Activated naive CD4-positive, alpha-beta T cell treated with anti-CD3 and anti-CD28 coated beads, Interleukin-2, amount 50 U/mL, for 24 hours (primary cell): ENCODE results near the gene TSPOAP1.

Experiments
- H3K27ac Mint-ChIP-seq: one replicate; pipeline ENCODE4 v1.8.0; 2021; ENCODE audit warnings: mild to moderate bottlenecking, mixed read lengths
- H3K27me3 Mint-ChIP-seq: one replicate; pipeline ENCODE4 v1.8.0; 2021; ENCODE audit warnings: mixed read lengths
- H3K36me3 Mint-ChIP-seq: one replicate; pipeline ENCODE4 v1.8.0; 2021; ENCODE audit warnings: mixed read lengths
- H3K4me1 Mint-ChIP-seq: one replicate; pipeline ENCODE4 v1.8.0; 2021; ENCODE audit warnings: mixed read lengths
- H3K4me3 Mint-ChIP-seq: one replicate; pipeline ENCODE4 v1.8.0; 2021; ENCODE audit warnings: mild to moderate bottlenecking, mixed read lengths
- H3K9me3 Mint-ChIP-seq: one replicate; pipeline ENCODE4 v1.8.0; 2021; ENCODE audit warnings: mixed read lengths

The TSPOAP1 gene

DNA sequence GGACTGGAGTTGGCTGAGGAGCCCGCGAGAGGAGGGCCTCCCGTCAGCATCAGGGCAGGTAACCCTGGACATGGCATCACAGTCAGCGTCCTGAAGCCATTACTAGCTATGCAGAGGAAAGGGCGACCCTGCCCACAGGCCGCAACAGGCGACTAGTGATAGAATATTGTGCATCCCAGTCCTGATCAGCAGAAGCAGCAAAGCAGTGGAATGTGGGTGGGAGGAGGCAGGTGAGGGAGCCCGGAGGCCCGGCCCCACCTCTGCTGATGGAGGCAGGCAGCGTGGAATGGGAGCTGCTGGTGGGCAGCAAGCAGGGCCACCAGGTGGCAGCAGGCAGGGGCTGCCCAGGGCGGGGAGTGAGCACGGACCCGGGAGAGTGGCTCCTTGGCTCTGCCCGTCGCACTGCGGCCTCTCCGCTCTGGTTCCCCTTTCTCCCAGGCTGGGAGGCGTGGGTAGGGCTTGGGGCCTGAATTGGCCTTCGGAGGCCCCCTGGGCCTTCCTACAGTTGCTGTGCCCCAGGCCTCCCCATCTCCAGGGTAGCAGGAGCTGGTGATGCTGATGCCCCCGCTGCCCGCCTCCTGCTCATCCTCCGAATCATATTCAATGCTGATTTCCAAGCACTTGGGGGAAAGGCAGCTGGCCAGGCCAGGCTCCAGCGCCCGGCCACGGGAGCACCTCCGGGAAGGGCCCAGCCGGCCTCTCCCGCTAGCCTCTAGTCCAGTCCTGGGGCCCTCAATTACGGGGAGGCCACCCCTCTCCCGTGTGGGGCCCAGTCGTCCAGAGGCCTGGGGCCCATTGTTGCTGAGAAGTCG is 20.2 kb downstream of the TSPOAP1 start:
- Mint-ChIP-seq H3K4me3 (no peak overlapping the region), H3K9me3 (no peaks in the 10 kb centered on the region), H3K27me3 (no peaks in the 10 kb centered on the region), H3K4me1 (no peaks in the 10 kb centered on the region), H3K36me3 (no peaks in the 10 kb centered on the region), H3K27ac (no peak overlapping the region)

DNA sequence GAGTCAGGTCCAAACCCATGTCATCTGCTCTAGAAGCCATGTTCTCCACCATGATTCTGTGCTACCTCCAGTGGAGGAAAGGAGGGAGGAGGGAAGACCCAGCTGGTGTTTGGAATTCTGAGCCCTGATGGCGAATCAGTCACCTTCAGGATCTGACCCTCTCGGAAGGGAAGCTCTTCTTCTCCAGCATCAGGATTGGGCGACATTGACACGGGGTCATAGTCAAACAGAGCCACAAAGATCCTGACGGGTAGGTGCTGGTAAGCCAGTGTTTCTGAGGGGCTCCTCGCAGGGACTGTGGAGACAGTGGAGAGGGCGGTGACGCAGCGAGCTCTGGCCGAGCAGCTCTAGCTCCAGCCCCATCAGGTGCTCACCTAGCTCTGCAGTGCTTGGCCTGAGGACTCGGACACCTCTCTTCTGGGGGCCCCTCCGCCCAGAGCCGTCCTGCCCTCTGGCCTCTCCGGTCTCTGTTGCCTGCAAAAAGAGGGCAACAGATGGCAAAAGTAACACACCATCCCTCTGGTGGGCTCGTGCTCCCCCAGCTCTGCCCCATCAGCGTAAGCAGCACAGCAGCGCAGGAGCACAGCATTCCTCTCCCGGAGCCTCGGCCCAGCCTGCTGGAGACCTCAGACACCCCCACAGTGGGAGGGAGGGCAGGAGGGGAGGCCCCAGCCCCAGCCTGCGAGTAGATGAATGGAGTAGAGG is 21.0 kb downstream of the TSPOAP1 start:
- no peak overlapping the region for H3K4me3 Mint-ChIP-seq
- no peaks in the 10 kb centered on the region for H3K9me3 Mint-ChIP-seq
- H3K4me1 Mint-ChIP-seq, result no peaks in the 10 kb centered on the region
- H3K36me3 Mint-ChIP-seq, result no peaks in the 10 kb centered on the region
- no peak overlapping the region for H3K27ac Mint-ChIP-seq
- no peaks in the 10 kb centered on the region for H3K27me3 Mint-ChIP-seq

DNA sequence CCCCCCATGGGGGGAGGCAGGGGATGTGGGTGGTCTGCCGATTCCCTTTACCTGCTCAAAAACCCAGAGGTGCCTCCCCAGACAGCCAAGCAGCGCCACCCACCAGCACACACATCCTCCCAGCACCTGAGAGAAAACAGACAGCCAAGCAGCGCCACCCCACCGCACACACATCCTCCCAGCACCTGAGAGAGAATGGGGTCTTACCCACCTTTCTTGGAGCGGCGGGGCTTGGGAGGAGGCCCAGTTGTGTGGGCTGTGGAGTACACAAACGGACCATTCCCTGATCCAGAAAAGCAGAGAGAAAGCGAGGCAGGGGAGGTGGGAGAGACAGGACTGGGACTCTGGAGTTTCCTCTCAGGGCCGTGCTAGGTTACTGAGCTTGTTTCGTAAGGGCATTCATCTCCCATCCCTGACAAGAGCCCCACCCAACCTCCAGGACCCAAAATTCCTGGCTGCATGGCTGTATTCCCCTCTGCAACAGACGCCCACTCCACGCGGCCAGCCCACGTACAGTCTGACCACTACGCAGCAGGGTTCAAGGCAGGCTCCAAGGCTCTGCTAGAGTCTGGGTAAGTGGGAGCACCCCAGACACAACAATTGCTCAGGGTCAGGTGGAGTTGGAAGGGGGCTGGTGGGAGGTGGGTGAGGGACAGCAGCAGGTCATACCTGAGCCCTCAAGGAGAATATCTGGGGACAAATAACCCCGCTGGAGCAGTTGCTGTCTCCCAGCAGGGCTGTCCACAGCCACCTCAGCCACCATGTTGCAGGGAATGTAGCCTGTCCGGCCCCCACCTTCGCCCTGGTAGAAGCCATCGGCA is 22.3 kb downstream of the TSPOAP1 start:
- no peaks in the 10 kb centered on the region for H3K9me3 Mint-ChIP-seq
- no peaks in the 10 kb centered on the region for H3K27me3 Mint-ChIP-seq
- no peak overlapping the region for H3K27ac Mint-ChIP-seq
- H3K36me3 Mint-ChIP-seq, result no peaks in the 10 kb centered on the region
- no peak overlapping the region for H3K4me3 Mint-ChIP-seq
- no peaks in the 10 kb centered on the region for H3K4me1 Mint-ChIP-seq

DNA sequence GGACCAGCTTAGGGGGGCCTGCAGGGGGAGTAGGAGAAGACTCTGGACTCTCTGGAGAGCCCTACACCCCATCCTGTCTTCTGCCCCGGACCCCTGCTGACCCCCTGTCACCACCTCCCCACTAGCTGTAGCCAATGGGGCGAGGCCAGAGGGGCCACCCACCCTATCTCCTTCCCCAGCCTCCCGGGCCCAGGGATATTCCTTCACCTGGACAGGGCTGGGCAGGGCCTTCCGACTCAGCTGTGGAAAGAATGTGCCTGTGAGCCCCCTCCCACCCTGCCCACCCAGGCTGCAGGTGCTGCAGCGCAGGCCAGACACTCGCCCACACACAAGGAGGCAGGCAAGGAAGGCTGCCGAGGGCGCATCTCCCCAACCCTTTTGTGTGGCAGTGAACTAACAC is 23.0 kb downstream of the TSPOAP1 start:
- Mint-ChIP-seq H3K4me3 (no peak overlapping the region), H3K27me3 (no peaks in the 10 kb centered on the region), H3K4me1 (no peaks in the 10 kb centered on the region), H3K9me3 (no peaks in the 10 kb centered on the region), H3K27ac (no peak overlapping the region), H3K36me3 (no peaks in the 10 kb centered on the region)

DNA sequence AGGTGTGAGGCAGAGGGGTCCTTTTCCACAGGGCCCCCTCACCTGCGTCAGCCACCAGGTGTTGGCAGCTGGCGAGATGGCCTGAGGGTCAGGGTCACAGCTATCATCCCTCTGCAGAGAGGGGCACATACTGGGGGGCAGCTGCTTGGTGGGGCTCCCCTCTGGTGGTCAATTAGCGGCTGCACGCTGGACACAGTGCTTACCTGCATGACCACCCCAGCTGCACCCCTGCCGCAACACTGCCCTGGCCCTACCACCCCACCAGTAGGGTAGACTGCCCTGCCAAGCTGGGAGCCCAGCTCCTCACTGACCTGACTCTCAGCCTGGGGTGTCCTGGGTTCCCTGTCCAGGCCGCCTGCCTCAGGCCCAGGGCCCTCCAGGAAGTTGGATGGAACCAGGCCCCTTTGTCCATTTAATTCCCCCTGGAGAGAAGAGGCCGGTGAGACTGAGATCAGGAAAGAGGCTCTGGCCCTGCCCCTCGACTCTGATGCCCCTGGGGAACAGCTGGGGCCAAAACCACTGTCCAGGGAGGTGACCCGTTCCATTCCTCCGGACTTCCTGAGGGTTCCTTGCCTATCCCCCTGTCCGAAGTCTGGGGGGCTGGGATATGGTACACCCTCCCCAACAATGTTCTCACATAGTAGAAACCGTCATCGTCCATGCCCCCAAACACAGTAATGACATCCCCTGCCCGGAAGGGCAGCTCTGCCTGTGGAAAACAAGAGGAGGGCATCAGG is 23.7 kb downstream of the TSPOAP1 start:
- Mint-ChIP-seq H3K9me3 (no peaks in the 10 kb centered on the region), H3K27me3 (no peaks in the 10 kb centered on the region), H3K4me3 (no peak overlapping the region), H3K36me3 (no peaks in the 10 kb centered on the region), H3K27ac (no peak overlapping the region), H3K4me1 (no peaks in the 10 kb centered on the region)

DNA sequence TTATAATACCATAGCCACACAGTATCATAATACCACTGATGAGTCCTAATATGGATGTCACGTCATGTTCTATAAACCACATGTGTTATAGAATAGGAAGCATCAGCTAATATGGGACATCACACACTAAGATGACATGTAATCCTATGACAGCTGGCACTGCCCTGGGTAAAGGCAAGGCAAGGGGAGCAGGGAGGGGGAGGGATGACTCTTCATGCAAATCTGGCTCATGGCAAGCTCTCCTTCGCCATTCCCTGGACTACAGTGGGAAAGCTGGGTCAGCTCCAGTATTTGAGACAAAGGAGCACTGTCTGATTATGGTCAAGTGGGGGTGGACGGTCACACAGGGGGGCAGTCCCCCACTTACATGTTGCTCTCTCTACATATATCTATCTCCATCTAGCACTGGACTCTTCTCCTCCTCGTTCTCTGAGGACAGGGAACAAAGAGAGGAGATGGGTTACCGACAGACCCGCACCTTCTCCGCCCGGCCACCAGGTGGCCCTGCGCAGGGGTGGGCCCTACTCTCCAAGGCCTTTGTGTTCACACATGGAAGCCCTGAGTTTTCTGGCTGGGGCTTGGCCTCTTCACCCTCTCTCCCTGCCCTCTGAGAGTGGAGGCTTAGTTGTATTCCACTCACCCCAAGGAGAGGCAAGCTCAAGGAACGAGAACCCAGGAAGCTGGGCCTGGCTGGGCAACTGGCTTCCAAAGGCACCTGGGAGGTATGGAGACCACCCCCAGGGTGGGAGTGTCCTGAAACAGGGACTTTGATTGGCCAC is 24.4 kb downstream of the TSPOAP1 start:
- Mint-ChIP-seq H3K9me3 (no peaks in the 10 kb centered on the region), H3K27me3 (no peaks in the 10 kb centered on the region), H3K4me3 (no peak overlapping the region)

DNA sequence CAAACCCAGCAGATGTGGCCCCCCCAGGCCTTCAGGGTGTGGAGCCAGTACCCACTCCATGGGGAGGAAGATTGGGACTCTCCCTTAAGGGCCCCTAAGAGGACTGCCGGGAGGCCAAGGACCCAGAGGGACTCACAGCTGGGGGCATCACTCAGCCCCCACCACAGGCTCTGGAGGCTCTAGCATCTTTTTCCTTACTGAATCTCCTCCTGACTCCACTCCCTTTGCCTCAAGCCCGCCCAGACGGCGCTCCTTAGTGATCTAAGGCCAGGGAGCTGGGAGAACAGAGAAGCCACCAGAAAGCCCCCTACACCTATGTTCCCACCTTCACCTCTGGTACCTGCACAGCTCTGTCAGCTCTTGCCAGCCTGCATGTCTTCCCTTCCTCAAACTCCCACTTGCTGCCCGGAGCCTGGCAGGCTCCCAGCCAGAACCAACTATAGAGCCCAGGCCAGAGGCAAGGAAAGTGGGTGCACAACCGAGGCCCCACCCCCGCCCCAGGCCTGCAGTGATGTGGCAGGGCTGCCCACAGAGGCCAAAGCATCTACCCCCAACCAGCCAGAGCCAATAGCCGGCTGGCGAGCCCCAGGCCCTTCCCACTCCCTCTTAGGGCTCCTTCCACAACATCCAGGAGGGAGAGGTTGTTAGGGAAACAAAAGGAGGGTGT is 25.5 kb downstream of the TSPOAP1 start:
- Mint-ChIP-seq H3K4me3 (no peak overlapping the region), H3K27me3 (no peaks in the 10 kb centered on the region), H3K9me3 (no peaks in the 10 kb centered on the region), H3K4me1 (no peaks in the 10 kb centered on the region), H3K27ac (no peak overlapping the region), H3K36me3 (no peaks in the 10 kb centered on the region)

More for the DNA sequence above, 24.4 kb downstream of the TSPOAP1 start:
- Mint-ChIP-seq H3K4me1 (no peaks in the 10 kb centered on the region), H3K36me3 (no peaks in the 10 kb centered on the region), H3K27ac (no peak overlapping the region)

DNA sequence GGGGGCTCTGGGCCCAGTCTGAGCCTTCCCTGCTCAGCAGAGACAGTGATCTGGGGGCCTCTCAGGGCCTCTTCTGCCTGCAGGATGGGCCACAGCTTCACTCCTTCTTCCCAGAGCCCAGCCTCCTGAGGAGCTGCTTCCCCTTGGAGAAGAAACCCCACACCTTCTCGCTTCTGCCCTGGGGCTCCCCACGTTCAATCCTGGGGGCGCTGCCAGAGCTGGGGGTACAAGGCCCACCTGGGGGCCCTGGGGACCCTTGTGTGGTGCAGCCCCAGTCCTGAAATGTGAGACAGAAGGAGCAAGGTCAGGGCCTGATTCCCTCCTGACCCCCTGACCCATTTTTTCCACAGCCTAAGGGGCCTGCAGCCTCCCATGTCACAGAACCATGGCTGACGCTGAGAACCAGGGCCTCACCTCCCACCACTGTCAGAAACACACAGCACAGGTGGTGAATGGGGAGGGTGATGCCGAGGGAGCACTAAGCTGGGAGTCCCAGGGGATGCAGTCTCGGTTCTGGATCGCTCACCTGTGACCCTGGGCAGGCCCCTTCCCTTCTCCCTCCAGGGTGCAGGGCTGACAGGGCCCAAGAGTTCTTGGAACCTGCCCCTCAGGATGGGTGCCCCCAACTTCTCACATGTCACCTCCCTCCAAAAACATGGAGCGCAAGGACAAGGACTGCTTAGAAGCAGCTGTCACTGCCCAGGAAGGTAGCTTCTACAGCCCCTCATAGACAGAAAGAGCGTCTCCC is 26.2 kb downstream of the TSPOAP1 start:
- Mint-ChIP-seq H3K9me3 (no peaks in the 10 kb centered on the region), H3K4me3 (no peak overlapping the region), H3K36me3 (no peaks in the 10 kb centered on the region), H3K4me1 (no peaks in the 10 kb centered on the region), H3K27ac (no peak overlapping the region), H3K27me3 (no peaks in the 10 kb centered on the region)

DNA sequence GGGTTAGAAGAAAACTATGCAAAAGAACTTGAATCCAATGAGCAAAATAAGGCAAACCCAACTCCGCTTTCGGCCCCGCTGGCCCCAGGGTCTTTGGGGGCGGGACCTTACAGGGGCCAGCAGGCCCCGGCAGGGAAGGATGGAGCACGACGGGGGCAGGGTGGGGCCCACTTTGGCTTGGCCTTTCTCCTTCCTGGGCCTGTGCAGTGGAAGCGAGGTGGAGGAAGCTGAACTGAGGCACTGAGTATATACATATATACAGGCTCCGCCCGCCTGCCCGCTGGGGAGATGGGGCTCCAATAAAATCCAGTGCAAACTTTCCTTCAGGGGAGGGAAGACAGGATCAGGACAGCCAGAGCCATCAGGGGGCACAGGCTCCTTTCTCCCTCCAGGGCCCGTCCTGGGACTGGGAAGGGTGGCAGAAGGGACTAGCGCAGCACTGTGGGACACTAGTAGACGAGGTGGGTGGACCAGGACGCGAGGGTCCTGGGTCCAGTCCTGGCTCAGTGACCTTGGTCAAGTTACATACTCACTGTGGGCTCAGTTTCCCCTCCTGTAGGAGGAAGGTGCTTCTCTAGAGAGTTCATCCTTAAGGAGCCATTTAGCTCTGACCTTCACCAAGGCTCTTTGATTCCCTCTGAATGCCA is 27.0 kb downstream of the TSPOAP1 start:
- no peak overlapping the region for H3K27ac Mint-ChIP-seq
- H3K4me1 Mint-ChIP-seq, result no peaks in the 10 kb centered on the region
- H3K4me3 Mint-ChIP-seq, result no peak overlapping the region
- H3K27me3 Mint-ChIP-seq, result no peaks in the 10 kb centered on the region
- no peaks in the 10 kb centered on the region for H3K36me3 Mint-ChIP-seq
- H3K9me3 Mint-ChIP-seq, result no peaks in the 10 kb centered on the region

DNA sequence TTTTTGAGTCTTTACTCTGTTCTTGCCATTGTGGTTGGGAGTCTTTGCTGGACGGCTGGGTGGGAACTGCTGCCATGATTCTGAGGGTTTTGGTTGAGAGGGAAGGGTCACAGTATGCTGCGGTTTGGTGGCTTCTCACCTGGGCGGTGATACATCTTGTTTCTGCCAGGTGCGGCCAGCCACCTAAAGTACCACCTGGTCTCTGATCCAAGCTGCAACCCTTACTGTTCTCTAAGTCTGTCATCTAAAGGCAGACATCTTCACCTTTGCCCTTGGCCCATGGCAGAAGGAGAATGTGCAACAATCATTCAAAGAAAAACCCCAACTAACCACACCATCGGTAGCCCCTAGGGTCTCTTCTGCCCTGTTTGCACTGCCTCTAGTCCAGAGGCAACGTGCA is 28.3 kb downstream of the TSPOAP1 start:
- no peak overlapping the region for H3K4me3 Mint-ChIP-seq
- H3K27ac Mint-ChIP-seq, result no peak overlapping the region
- no peaks in the 10 kb centered on the region for H3K36me3 Mint-ChIP-seq
- no peaks in the 10 kb centered on the region for H3K27me3 Mint-ChIP-seq
- H3K9me3 Mint-ChIP-seq, result no peaks in the 10 kb centered on the region
- H3K4me1 Mint-ChIP-seq, result no peaks in the 10 kb centered on the region

DNA sequence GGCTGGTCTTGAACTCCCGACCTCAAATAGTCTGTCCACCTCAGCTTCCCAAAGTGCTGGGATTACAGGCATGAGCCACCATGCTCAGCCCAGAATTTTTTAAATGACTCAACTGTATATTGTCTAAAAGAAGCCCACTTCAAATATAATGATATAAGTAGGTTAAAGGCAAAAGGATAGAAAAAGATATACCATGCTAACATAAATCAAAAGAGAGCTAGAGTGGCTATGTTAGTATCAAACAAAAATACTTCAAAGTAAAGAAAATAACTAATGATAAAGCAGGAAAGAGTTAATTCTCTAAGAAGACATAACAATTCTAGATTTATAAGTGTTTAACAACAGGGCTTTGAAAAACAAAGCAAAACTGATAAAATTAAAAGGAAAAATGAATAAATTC is 34.6 kb downstream of the TSPOAP1 start:
- Mint-ChIP-seq H3K4me3 (no peak overlapping the region), H3K27me3 (peaks cover 2% of the 10 kb centered on the region), H3K27ac (peak overlapping the region; percentile 17), H3K36me3 (peaks cover 1% of the 10 kb centered on the region), H3K4me1 (no peaks in the 10 kb centered on the region), H3K9me3 (peaks cover 5% of the 10 kb centered on the region)

DNA sequence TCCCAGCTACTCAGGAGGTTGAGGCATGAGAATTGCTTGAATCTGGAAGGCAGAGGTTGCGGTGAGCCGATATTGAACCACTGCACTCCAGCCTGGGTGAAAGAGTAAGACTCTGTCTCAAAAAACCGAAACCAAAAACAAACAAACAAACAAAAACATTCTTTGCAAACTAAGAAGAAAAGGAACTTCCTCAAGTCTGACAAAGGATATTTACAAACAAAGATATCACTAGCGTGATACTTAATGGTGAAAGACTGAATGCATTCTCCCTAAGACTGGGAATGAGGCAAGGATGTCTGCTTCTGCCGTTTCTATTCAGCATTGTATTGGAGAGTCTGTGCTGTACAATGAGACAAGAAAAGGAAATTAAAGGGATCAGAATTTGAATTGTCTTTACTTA is 37.3 kb downstream of the TSPOAP1 start:
- H3K4me3 Mint-ChIP-seq, result no peak overlapping the region
- H3K27ac Mint-ChIP-seq, result no peak overlapping the region
- no peaks in the 10 kb centered on the region for H3K4me1 Mint-ChIP-seq
- peaks cover 3% of the 10 kb centered on the region for H3K27me3 Mint-ChIP-seq
- H3K9me3 Mint-ChIP-seq, result peaks cover 5% of the 10 kb centered on the region
- peaks cover 1% of the 10 kb centered on the region for H3K36me3 Mint-ChIP-seq

DNA sequence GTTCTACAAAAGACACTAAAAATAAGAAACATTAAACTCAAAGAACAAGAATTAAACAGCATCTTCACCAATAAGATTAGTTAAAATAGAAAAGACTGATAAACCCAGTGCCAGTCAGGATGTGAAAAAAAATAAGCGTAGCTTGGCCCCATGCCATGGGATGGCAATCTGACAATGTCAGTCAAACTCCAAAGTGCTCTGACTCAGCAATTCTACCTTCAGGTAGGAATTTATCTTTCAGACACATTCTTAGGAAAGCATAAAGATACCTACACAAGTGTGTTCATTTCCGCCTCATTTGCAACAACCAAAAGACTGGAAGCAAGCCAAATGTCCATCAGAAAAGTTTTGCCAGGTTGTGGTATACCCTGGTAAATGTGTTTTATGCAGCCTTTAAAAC is 38.7 kb downstream of the TSPOAP1 start:
- Mint-ChIP-seq H3K4me1 (no peaks in the 10 kb centered on the region), H3K27me3 (peaks cover 3% of the 10 kb centered on the region), H3K27ac (no peak overlapping the region), H3K4me3 (no peak overlapping the region), H3K36me3 (peaks cover 1% of the 10 kb centered on the region), H3K9me3 (peaks cover 5% of the 10 kb centered on the region)
